HG03095 (cell line): ENCODE results near the gene PTPN22.

ENCODE experiments used
- ATAC-seq: cut with Tn5 transposase; IDR thresholded peaks from one replicate; pipeline ENCODE4 v1.9.1; 2021; ENCODE audit warnings: moderate library complexity; ENCODE audit not compliant: unreplicated experiment

Gene PTPN22

GRCh38 chr1:113804421-113805255, 66.9 kb downstream of the PTPN22 start:
- ATAC-seq = no peak

GRCh38 chr1:113802367-113803007, 69.0 kb downstream of the PTPN22 start:
- ATAC-seq = no peak

- ATAC-seq = no peak
These were observed 71.0 kb downstream of the PTPN22 start for GRCh38 chr1:113800487-113800886.

GRCh38 chr1:113797472-113797871, 74.0 kb downstream of the PTPN22 start:
- no peak for ATAC-seq

- peak; percentile 69 for ATAC-seq
These were observed 77.4 kb downstream of the PTPN22 start for GRCh38 chr1:113793878-113794834.

GRCh38 chr1:113792986-113793385, 78.5 kb downstream of the PTPN22 start:
- no peak for ATAC-seq

GRCh38 chr1:113792471-113792870, 79.0 kb downstream of the PTPN22 start:
- ATAC-seq = peak; percentile 43

- ATAC-seq = no peak
These were observed 82.7 kb downstream of the PTPN22 start for GRCh38 chr1:113788802-113789201.

- ATAC-seq = no peak
These were observed 83.8 kb downstream of the PTPN22 start for GRCh38 chr1:113787663-113788062.

GRCh38 chr1:113786069-113786468, 85.4 kb downstream of the PTPN22 start:
- ATAC-seq = no peak

GRCh38 chr1:113784104-113784779, 87.3 kb downstream of the PTPN22 start:
- ATAC-seq = peak; percentile 74

- peak; percentile 61 for ATAC-seq
These were observed 88.0 kb downstream of the PTPN22 start for GRCh38 chr1:113783254-113784103.

- no peak for ATAC-seq
These were observed 89.1 kb downstream of the PTPN22 start for GRCh38 chr1:113782406-113782805.

GRCh38 chr1:113780374-113781146, 91.0 kb downstream of the PTPN22 start:
- ATAC-seq = peak; percentile 52

GRCh38 chr1:113779542-113779941, 92.0 kb downstream of the PTPN22 start:
- no peak for ATAC-seq

- no peak for ATAC-seq
These were observed 94.0 kb downstream of the PTPN22 start for GRCh38 chr1:113777561-113777960.

GRCh38 chr1:113770031-113770430, 101.5 kb downstream of the PTPN22 start:
- no peak for ATAC-seq

GRCh38 chr1:113769601-113769970, 101.9 kb downstream of the PTPN22 start:
- no peak for ATAC-seq
